Activated CD4-positive, alpha-beta T cell treated with anti-CD3 and anti-CD28 coated beads, Interleukin-2, amount 10 ng/mL, durations not matched to agents 24 days and 14 days (primary cell): ENCODE results near the gene ADRA2C. TPM values are rescaled to one million over a fixed set of nuclear protein-coding genes. Genes with fewer than 3 reads are reported as not detected.

Source experiments
- DNase-seq: peaks from one replicate; pipeline ENCODE4 v3.0.0; 2022
- H3K27ac Mint-ChIP-seq: one replicate; pipeline ENCODE4 v1.8.0; 2022; ENCODE audit warnings: mild to moderate bottlenecking, mixed read lengths
- H3K27me3 Mint-ChIP-seq: one replicate; pipeline ENCODE4 v1.8.0; 2022; ENCODE audit warnings: mixed read lengths
- H3K36me3 Mint-ChIP-seq: one replicate; pipeline ENCODE4 v1.8.0; 2022; ENCODE audit warnings: low read depth, mild to moderate bottlenecking, mixed read lengths
- H3K4me1 Mint-ChIP-seq: one replicate; pipeline ENCODE4 v1.8.0; 2021; ENCODE audit warnings: mixed read lengths
- H3K4me3 Mint-ChIP-seq: one replicate; pipeline ENCODE4 v1.8.0; 2022; ENCODE audit warnings: mild to moderate bottlenecking, moderate library complexity, mixed read lengths
- H3K9me3 Mint-ChIP-seq: one replicate; pipeline ENCODE4 v1.8.0; 2021; ENCODE audit warnings: mixed read lengths
- intact Hi-C: fragments of 100-400 bp; cut with micrococcal nuclease; formaldehyde crosslinking; loops from one replicate; pipeline ENCODE4 v1.15.1; 2023
- total RNA-seq: library from RNA; stranded (reverse); gene quantifications from 2 replicates; pipeline ENCODE4 v1.2.3, GENCODE V29; 2022

ADRA2C gene
- total RNA-seq, 1 donor from 2014 or later, result not detected

- Mint-ChIP-seq H3K27me3 (peaks cover 6% of the 10 kb centered on the region), H3K9me3 (no peaks in the 10 kb centered on the region), H3K27ac (no peak overlapping the region), H3K36me3 (no peaks in the 10 kb centered on the region), H3K4me3 (no peak overlapping the region), H3K4me1 (peaks cover 1% of the 10 kb centered on the region)
- no peak for DNase-seq
- intact Hi-C loops, result no loop called here
Observed at GRCh38 chr4:3772632-3773031, 6.4 kb downstream of the ADRA2C start.

GRCh38 chr4:3773552-3774001 lies 7.4 kb downstream of the ADRA2C start:
- Mint-ChIP-seq H3K9me3 (no peaks in the 10 kb centered on the region), H3K27me3 (peaks cover 2% of the 10 kb centered on the region), H3K4me1 (no peaks in the 10 kb centered on the region), H3K36me3 (no peaks in the 10 kb centered on the region), H3K27ac (no peak overlapping the region), H3K4me3 (no peak overlapping the region)
- DNase-seq, result no peak
- intact Hi-C loops, result no loop called here

- no peaks in the 10 kb centered on the region for H3K36me3 Mint-ChIP-seq
- H3K27me3 Mint-ChIP-seq, result no peaks in the 10 kb centered on the region
- H3K9me3 Mint-ChIP-seq, result no peaks in the 10 kb centered on the region
- no peak overlapping the region for H3K27ac Mint-ChIP-seq
- intact Hi-C loops, result no loop called here
- H3K4me3 Mint-ChIP-seq, result no peak overlapping the region
- DNase-seq, result no peak
- no peaks in the 10 kb centered on the region for H3K4me1 Mint-ChIP-seq
Observed at GRCh38 chr4:3774253-3774883, 8.2 kb downstream of the ADRA2C start.

GRCh38 chr4:3775005-3775404 lies 8.8 kb downstream of the ADRA2C start:
- intact Hi-C loops, result no loop called here
- Mint-ChIP-seq H3K27me3 (no peaks in the 10 kb centered on the region), H3K4me1 (no peaks in the 10 kb centered on the region), H3K36me3 (no peaks in the 10 kb centered on the region), H3K27ac (no peak overlapping the region), H3K4me3 (no peak overlapping the region), H3K9me3 (no peaks in the 10 kb centered on the region)
- DNase-seq, result no peak

GRCh38 chr4:3775576-3775975 lies 9.4 kb downstream of the ADRA2C start:
- H3K27me3 Mint-ChIP-seq, result no peaks in the 10 kb centered on the region
- no peaks in the 10 kb centered on the region for H3K4me1 Mint-ChIP-seq
- no peak overlapping the region for H3K27ac Mint-ChIP-seq
- H3K4me3 Mint-ChIP-seq, result no peak overlapping the region
- intact Hi-C loops, result no loop called here
- no peak for DNase-seq
- no peaks in the 10 kb centered on the region for H3K9me3 Mint-ChIP-seq
- H3K36me3 Mint-ChIP-seq, result no peaks in the 10 kb centered on the region

GRCh38 chr4:3776166-3777032 lies 10.2 kb downstream of the ADRA2C start:
- no peak overlapping the region for H3K27ac Mint-ChIP-seq
- H3K36me3 Mint-ChIP-seq, result no peaks in the 10 kb centered on the region
- H3K27me3 Mint-ChIP-seq, result no peaks in the 10 kb centered on the region
- H3K9me3 Mint-ChIP-seq, result no peaks in the 10 kb centered on the region
- intact Hi-C loops, result no loop called here
- DNase-seq, result no peak
- no peaks in the 10 kb centered on the region for H3K4me1 Mint-ChIP-seq
- H3K4me3 Mint-ChIP-seq, result no peak overlapping the region

- no peaks in the 10 kb centered on the region for H3K36me3 Mint-ChIP-seq
- no peaks in the 10 kb centered on the region for H3K9me3 Mint-ChIP-seq
- intact Hi-C loops, result no loop called here
- no peak for DNase-seq
- H3K4me1 Mint-ChIP-seq, result no peaks in the 10 kb centered on the region
- no peaks in the 10 kb centered on the region for H3K27me3 Mint-ChIP-seq
- no peak overlapping the region for H3K27ac Mint-ChIP-seq
- no peak overlapping the region for H3K4me3 Mint-ChIP-seq
Observed at GRCh38 chr4:3777033-3777390, 10.8 kb downstream of the ADRA2C start.

GRCh38 chr4:3777669-3778068 lies 11.5 kb downstream of the ADRA2C start:
- no peaks in the 10 kb centered on the region for H3K27me3 Mint-ChIP-seq
- intact Hi-C loops, result no loop called here
- H3K4me3 Mint-ChIP-seq, result no peak overlapping the region
- H3K4me1 Mint-ChIP-seq, result no peaks in the 10 kb centered on the region
- no peak for DNase-seq
- no peaks in the 10 kb centered on the region for H3K36me3 Mint-ChIP-seq
- no peak overlapping the region for H3K27ac Mint-ChIP-seq
- H3K9me3 Mint-ChIP-seq, result no peaks in the 10 kb centered on the region

GRCh38 chr4:3779509-3779908 lies 13.3 kb downstream of the ADRA2C start:
- no peak for DNase-seq
- intact Hi-C loops, result no loop called here
- Mint-ChIP-seq H3K27ac (no peak overlapping the region), H3K36me3 (no peaks in the 10 kb centered on the region), H3K4me1 (no peaks in the 10 kb centered on the region), H3K27me3 (no peaks in the 10 kb centered on the region), H3K4me3 (no peak overlapping the region), H3K9me3 (no peaks in the 10 kb centered on the region)

- Mint-ChIP-seq H3K9me3 (no peaks in the 10 kb centered on the region), H3K4me3 (no peak overlapping the region), H3K27ac (no peak overlapping the region), H3K4me1 (no peaks in the 10 kb centered on the region), H3K27me3 (no peaks in the 10 kb centered on the region), H3K36me3 (no peaks in the 10 kb centered on the region)
- no peak for DNase-seq
- intact Hi-C loops, result no loop called here
Observed at GRCh38 chr4:3780347-3781171, 14.4 kb downstream of the ADRA2C start.

- no peaks in the 10 kb centered on the region for H3K4me1 Mint-ChIP-seq
- H3K27me3 Mint-ChIP-seq, result no peaks in the 10 kb centered on the region
- intact Hi-C loops, result no loop called here
- peak; percentile 61 for DNase-seq
- no peak overlapping the region for H3K4me3 Mint-ChIP-seq
- no peaks in the 10 kb centered on the region for H3K36me3 Mint-ChIP-seq
- no peaks in the 10 kb centered on the region for H3K9me3 Mint-ChIP-seq
- H3K27ac Mint-ChIP-seq, result no peak overlapping the region
Observed at GRCh38 chr4:3781193-3781886, 15.2 kb downstream of the ADRA2C start.

- DNase-seq, result no peak
- H3K9me3 Mint-ChIP-seq, result no peaks in the 10 kb centered on the region
- no peaks in the 10 kb centered on the region for H3K27me3 Mint-ChIP-seq
- no peaks in the 10 kb centered on the region for H3K36me3 Mint-ChIP-seq
- no peak overlapping the region for H3K4me3 Mint-ChIP-seq
- H3K27ac Mint-ChIP-seq, result no peak overlapping the region
- H3K4me1 Mint-ChIP-seq, result no peaks in the 10 kb centered on the region
- intact Hi-C loops, result no loop called here
Observed at GRCh38 chr4:3781997-3782930, 16.1 kb downstream of the ADRA2C start.
